GM12878 (cell line): ENCODE data around the gene GUCY1B1.

Experiments
- EGR1 ChIP-seq, 2 experiments: IDR thresholded peaks; 1 replicate in 1 of 2; 2 replicates in 1 of 2; pipeline ENCODE4 v1.6.1; 2011 to 2012; ENCODE audit warnings: low read depth in 2 of 2, low read length in 2 of 2, borderline replicate concordance in 1 of 2, mild to moderate bottlenecking in 1 of 2, moderate library complexity in 1 of 2
- EP300 ChIP-seq, 2 experiments: fragments of 150-350 bp in 1 of 2; IDR thresholded peaks; 2 replicates each; pipeline ENCODE4 v1.6.1; 2011 to 2012; ENCODE audit warnings: low read depth in 2 of 2, low read length in 2 of 2, borderline replicate concordance in 1 of 2, improper control_type of control experiment in 1 of 2, inconsistent platforms in 1 of 2; ENCODE audit not compliant: control insufficient read depth in 1 of 2
- MTA3 ChIP-seq: IDR thresholded peaks from 2 replicates; pipeline ENCODE4 v1.6.1; 2012; ENCODE audit warnings: low read length, inconsistent platforms, borderline replicate concordance
- POLR2AphosphoS5 ChIP-seq: IDR thresholded peaks from 2 replicates; pipeline ENCODE4 v1.6.1; 2011; ENCODE audit warnings: mild to moderate bottlenecking, low read length, inconsistent platforms
- TF ChIP-seq, protein P1 (sequence below): IDR thresholded peaks from 2 replicates; pipeline ENCODE4 v1.6.1; 2011; ENCODE audit warnings: low read depth, mild to moderate bottlenecking, low read length, moderate library complexity, borderline replicate concordance; ENCODE audit errors: extremely low read depth

DNA sequence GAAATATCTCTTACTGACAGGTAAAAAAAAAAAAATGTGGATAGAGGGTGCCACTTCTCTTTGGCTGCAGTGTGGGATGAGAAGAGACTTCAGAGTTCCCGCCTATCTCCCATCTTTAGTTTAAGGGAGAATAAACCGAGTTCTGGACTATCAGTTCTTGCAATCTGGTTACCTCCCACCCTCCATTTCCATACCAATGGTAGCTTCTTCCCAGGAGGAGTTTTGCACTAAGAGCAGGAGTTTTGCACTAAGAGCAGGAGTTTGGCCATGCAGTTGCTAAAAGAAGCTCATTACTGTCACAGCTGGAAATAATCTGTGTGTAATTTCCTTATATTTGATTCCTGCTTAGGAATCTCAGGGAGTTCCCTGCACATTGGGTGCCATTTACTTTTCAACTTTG, 10.8 kb upstream of the GUCY1B1 start:
- no peak for TF ChIP-seq POLR2AphosphoS5
- TF ChIP-seq, protein P1, sequence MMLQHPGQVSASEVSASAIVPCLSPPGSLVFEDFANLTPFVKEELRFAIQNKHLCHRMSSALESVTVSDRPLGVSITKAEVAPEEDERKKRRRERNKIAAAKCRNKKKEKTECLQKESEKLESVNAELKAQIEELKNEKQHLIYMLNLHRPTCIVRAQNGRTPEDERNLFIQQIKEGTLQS = no peak
- TF ChIP-seq EP300 (IDR thresholded peaks at IDR 0.05; ENCODE audit: borderline replicate concordance in 1 of 2, control insufficient read depth in 1 of 2, low read depth in 2 of 2, low read length in 2 of 2) = no peak
- TF ChIP-seq MTA3 = no peak
- TF ChIP-seq EGR1 (IDR thresholded peaks at IDR 0.05; ENCODE audit: borderline replicate concordance in 1 of 2, low read depth in 2 of 2, low read length in 2 of 2) = no peak
